GM12872 (cell line): ENCODE measurements around the gene STRADB.

Experiments
- CTCF ChIP-seq: IDR thresholded peaks from 3 replicates; pipeline ENCODE4 v1.5.1; 2011; ENCODE audit warnings: low read depth, mild to moderate bottlenecking, low read length, moderate library complexity; ENCODE audit not compliant: insufficient read depth

The STRADB gene

GRCh38 chr2:201448701-201449100 lies 2.8 kb upstream of the STRADB start:
- TF ChIP-seq CTCF, result no peak

GRCh38 chr2:201450954-201451291 lies 617 bp upstream of the STRADB start:
- TF ChIP-seq CTCF, result no peak

- TF ChIP-seq CTCF, result no peak
Measured at GRCh38 chr2:201452058-201452921, 750 bp downstream of the STRADB start.

- TF ChIP-seq CTCF, result no peak
Measured at GRCh38 chr2:201452922-201453643, 1.5 kb downstream of the STRADB start.

- no peak for TF ChIP-seq CTCF
Measured at GRCh38 chr2:201458381-201458780, 6.8 kb downstream of the STRADB start.

- TF ChIP-seq CTCF, result no peak
Measured at GRCh38 chr2:201460532-201460931, 9.0 kb downstream of the STRADB start.

GRCh38 chr2:201464547-201464946 lies 13.0 kb downstream of the STRADB start:
- TF ChIP-seq CTCF, result no peak
